ENCODE data around the gene ATP2B2. TPM values are rescaled to one million over a fixed set of nuclear protein-coding genes. Genes with fewer than 3 reads are reported as not detected.

The ATP2B2 gene
- total and polyA plus RNA-seq, 2 of the 8 experiments (the other 6 are each of a cell fraction or from before 2014, with no cell fraction given): 0.14 to 1.2 TPM

DNA sequence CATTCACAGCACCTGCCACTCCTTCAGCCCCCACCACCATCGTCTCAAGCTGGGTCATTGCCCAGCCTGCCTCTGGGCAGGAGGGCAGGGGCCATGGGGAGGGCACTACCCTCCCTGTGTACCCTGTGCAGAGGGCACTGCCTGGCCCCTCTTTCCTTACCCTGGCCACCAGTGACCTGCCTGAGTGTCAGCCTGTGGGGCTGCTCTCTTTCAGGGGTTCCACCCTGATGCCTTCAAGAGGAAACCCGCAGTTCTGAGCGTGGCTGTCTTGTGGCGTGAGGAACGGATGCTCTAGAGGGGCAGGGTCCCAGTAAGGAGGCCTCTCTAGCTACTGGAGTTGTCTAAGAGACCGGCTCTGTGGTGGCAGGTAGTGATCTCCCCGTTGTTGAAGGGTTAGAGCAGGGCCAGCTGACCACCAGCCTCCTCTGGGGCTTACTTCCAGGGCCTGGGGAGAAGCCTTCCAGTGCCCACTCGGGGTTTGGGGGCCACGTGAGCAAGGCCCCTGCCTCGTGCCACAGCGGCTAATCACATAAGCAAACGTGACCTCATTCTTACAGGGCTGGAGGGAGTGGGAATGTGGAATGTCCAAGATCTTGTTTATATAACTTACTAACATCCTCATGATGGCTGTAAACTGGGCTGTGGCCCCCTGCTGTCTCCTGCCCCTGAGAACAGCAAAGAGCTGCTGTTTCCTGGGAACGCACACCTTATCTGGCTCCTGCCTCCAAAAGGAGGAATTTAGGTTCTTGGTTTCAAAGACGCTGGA is 153.1 kb downstream of the ATP2B2 start (continued):
- no peak for TF ChIP-seq GTF2F1 (IDR thresholded peaks at IDR 0.05; ENCODE audit: borderline replicate concordance, low read depth, low read length)
- TF ChIP-seq RAD21 (IDR thresholded peaks at IDR 0.05 in 1 of 2, conservative IDR thresholded peaks at IDR 0.05 in 1 of 2; ENCODE audit: low read depth in 2 of 2, low read length in 2 of 2): no peak
- no peak for TF ChIP-seq ATF3 (IDR thresholded peaks at IDR 0.05; ENCODE audit: insufficient read depth, low read depth, low read length)

Data from H1 (cell line).